K562 (cell line): Measurements from ENCODE around the gene KCNK1. TPM values are rescaled to one million over a fixed set of nuclear protein-coding genes. Genes with fewer than 3 reads are reported as not detected.
A peak's percentile ranks its signal among the peaks of the same experiment; 100 is the strongest.

Source experiments
- ARID4B ChIP-seq: sonication (generic); formaldehyde crosslinking; IDR thresholded peaks from 2 replicates; pipeline ENCODE4 v1.8.0; 2022; ENCODE audit warnings: mild to moderate bottlenecking, missing genetic modification reagents
- KLF6 ChIP-seq: fragments of 250-450 bp; sonication (Bioruptor Pico); IDR thresholded peaks from 2 replicates; pipeline ENCODE4 v1.4.0; 2020; ENCODE audit warnings: mild to moderate bottlenecking, moderate library complexity, borderline replicate concordance
- NCOA4 ChIP-seq: fragments of 450-650 bp; IDR thresholded peaks from 2 replicates; pipeline ENCODE4 v1.6.1; 2018; ENCODE audit warnings: mild to moderate bottlenecking; ENCODE audit not compliant: partially characterized antibody
- SAP30 ChIP-seq: fragments of 200-600 bp; sonication (generic); IDR thresholded peaks from 2 replicates; pipeline ENCODE4 v1.6.1; 2012; ENCODE audit warnings: borderline replicate concordance, low read depth, mild to moderate bottlenecking, moderate library complexity, low read length, control low read depth, inconsistent platforms; ENCODE audit not compliant: insufficient read depth, poor library complexity, severe bottlenecking
- SRSF3 ChIP-seq: fragments of 200-400 bp; formaldehyde crosslinking; IDR thresholded peaks from 2 replicates; pipeline ENCODE4 v1.6.1; 2016; ENCODE audit warnings: mild to moderate bottlenecking, low read length, moderate library complexity; ENCODE audit not compliant: insufficient read depth
- ZNF197 ChIP-seq: fragments of 200-800 bp; sonication (Bioruptor generic); IDR thresholded peaks from 2 replicates; pipeline ENCODE4 v1.6.1; 2016; ENCODE audit warnings: low read depth, missing genetic modification characterization, missing compliant biosample characterization
- ZNF561 ChIP-seq: fragments of 450-650 bp; formaldehyde crosslinking; conservative IDR thresholded peaks from 2 replicates; pipeline ENCODE4 v1.4.0; 2020; ENCODE audit warnings: mild to moderate bottlenecking, moderate library complexity
- polyA plus RNA-seq, 8 experiments: library from polyadenylated mRNA; depleted of rRNA in 4 of 8; stranded (reverse) in 5 of 8; unstranded in 3 of 8; fragments of >200 nt; fragmentation: Nextera tagmentation in 2 of 8; fragmentation: Illumina TruSeq in 1 of 8; extraction: Ambion mirVana in 2 of 8; extraction: Trizol in 1 of 8; gene quantifications; 2 replicates each; pipeline versions ENCODE4 v1.2.1 to v1.2.3, GENCODE V29; 2011 to 2014; ENCODE audit warnings: inconsistent platforms in 1 of 8, missing spikeins in 1 of 8
- total RNA-seq, 7 experiments: library from RNA; depleted of rRNA in 6 of 7; stranded (reverse); fragments of >200 nt in 6 of 7; fragmentation: Illumina TruSeq in 2 of 7; extraction: Trizol in 2 of 7; gene quantifications; 2 replicates each; pipeline versions ENCODE4 v1.2.1 to v1.2.3, GENCODE V29; 2011 to 2021; ENCODE audit warnings: low replicate concordance in 1 of 7
- TF ChIP-seq, protein P1 (sequence below): fragments of 450-650 bp; IDR thresholded peaks from 2 replicates; pipeline ENCODE4 v1.7.1; 2018; ENCODE audit warnings: mild to moderate bottlenecking, low read depth; ENCODE audit not compliant: partially characterized antibody
- TF ChIP-seq, protein P2 (sequence below): sonication (generic); formaldehyde crosslinking; IDR thresholded peaks from 2 replicates; pipeline ENCODE4 v1.9.0; 2022; ENCODE audit warnings: mild to moderate bottlenecking, missing genetic modification reagents
- TF ChIP-seq, protein P3 (sequence below), 2 experiments: IDR thresholded peaks; 2 replicates each; pipeline ENCODE4 v1.6.1; 2012; ENCODE audit warnings: improper control_type of control experiment in 2 of 2, low read depth in 2 of 2, low read length in 2 of 2, borderline replicate concordance in 1 of 2
- TF ChIP-seq, protein P4 (sequence below): fragments of 250-450 bp; sonication (Bioruptor Pico); IDR thresholded peaks from 2 replicates; pipeline ENCODE4 v1.5.0; 2022; ENCODE audit warnings: mild to moderate bottlenecking

Gene KCNK1
- total and polyA plus RNA-seq, 9 of the 15 experiments (the other 6 are each of a cell fraction or from before 2014, with no cell fraction given): 3.1 to 22.7 (median 6.0) TPM

- TF ChIP-seq ARID4B (CRISPR knock-in tag) (no peak), ZNF561 (CRISPR knock-in tag) (peak; percentile 100), SRSF3 (no peak), NCOA4 (peak; percentile 6), ZNF197 (CRISPR knock-in tag) (peak; percentile 100), KLF6 (CRISPR knock-in tag) (peak; percentile 100), SAP30 (no peak)
- TF ChIP-seq, protein P1, sequence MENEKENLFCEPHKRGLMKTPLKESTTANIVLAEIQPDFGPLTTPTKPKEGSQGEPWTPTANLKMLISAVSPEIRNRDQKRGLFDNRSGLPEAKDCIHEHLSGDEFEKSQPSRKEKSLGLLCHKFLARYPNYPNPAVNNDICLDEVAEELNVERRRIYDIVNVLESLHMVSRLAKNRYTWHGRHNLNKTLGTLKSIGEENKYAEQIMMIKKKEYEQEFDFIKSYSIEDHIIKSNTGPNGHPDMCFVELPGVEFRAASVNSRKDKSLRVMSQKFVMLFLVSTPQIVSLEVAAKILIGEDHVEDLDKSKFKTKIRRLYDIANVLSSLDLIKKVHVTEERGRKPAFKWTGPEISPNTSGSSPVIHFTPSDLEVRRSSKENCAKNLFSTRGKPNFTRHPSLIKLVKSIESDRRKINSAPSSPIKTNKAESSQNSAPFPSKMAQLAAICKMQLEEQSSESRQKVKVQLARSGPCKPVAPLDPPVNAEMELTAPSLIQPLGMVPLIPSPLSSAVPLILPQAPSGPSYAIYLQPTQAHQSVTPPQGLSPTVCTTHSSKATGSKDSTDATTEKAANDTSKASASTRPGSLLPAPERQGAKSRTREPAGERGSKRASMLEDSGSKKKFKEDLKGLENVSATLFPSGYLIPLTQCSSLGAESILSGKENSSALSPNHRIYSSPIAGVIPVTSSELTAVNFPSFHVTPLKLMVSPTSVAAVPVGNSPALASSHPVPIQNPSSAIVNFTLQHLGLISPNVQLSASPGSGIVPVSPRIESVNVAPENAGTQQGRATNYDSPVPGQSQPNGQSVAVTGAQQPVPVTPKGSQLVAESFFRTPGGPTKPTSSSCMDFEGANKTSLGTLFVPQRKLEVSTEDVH: no peak
- TF ChIP-seq, protein P2, sequence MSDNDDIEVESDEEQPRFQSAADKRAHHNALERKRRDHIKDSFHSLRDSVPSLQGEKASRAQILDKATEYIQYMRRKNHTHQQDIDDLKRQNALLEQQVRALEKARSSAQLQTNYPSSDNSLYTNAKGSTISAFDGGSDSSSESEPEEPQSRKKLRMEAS (CRISPR knock-in tag): peak; percentile 79
- TF ChIP-seq, protein P3, sequence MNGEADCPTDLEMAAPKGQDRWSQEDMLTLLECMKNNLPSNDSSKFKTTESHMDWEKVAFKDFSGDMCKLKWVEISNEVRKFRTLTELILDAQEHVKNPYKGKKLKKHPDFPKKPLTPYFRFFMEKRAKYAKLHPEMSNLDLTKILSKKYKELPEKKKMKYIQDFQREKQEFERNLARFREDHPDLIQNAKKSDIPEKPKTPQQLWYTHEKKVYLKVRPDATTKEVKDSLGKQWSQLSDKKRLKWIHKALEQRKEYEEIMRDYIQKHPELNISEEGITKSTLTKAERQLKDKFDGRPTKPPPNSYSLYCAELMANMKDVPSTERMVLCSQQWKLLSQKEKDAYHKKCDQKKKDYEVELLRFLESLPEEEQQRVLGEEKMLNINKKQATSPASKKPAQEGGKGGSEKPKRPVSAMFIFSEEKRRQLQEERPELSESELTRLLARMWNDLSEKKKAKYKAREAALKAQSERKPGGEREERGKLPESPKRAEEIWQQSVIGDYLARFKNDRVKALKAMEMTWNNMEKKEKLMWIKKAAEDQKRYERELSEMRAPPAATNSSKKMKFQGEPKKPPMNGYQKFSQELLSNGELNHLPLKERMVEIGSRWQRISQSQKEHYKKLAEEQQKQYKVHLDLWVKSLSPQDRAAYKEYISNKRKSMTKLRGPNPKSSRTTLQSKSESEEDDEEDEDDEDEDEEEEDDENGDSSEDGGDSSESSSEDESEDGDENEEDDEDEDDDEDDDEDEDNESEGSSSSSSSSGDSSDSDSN (IDR thresholded peaks at IDR 0.05; ENCODE audit: borderline replicate concordance in 1 of 2, low read depth in 2 of 2, low read length in 2 of 2): no peak
- TF ChIP-seq, protein P4, sequence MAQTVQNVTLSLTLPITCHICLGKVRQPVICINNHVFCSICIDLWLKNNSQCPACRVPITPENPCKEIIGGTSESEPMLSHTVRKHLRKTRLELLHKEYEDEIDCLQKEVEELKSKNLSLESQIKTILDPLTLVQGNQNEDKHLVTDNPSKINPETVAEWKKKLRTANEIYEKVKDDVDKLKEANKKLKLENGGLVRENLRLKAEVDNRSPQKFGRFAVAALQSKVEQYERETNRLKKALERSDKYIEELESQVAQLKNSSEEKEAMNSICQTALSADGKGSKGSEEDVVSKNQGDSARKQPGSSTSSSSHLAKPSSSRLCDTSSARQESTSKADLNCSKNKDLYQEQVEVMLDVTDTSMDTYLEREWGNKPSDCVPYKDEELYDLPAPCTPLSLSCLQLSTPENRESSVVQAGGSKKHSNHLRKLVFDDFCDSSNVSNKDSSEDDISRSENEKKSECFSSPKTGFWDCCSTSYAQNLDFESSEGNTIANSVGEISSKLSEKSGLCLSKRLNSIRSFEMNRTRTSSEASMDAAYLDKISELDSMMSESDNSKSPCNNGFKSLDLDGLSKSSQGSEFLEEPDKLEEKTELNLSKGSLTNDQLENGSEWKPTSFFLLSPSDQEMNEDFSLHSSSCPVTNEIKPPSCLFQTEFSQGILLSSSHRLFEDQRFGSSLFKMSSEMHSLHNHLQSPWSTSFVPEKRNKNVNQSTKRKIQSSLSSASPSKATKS: peak; percentile 98
These were observed 51.8 kb downstream of the KCNK1 start (continued) for GRCh38 chr1:233665575-233666270.
